Activated CD4-positive, alpha-beta T cell treated with anti-CD3 and anti-CD28 coated beads for 36 hours (primary cell): ENCODE results near the gene MIAT. TPM values are rescaled to one million over a fixed set of nuclear protein-coding genes. Genes with fewer than 3 reads are reported as not detected.
A peak's percentile ranks its signal among the peaks of the same experiment; 100 is the strongest.

Experiments used
- ATAC-seq: fragments of 200-7000 bp; cut with Tn5 transposase; one replicate; pipeline ENCODE4 v1.10.0; 2021; ENCODE audit warnings: mild to moderate bottlenecking, moderate library complexity
- CTCF ChIA-PET: fragments of 350-600 bp; sonication (Branson Sonifier 250); formaldehyde crosslinking; loops from one replicate; lab custom pipeline; 2021; ENCODE audit warnings: antibody characterized with exemption; lab: Charles Lee
- POLR2A ChIA-PET: fragments of 350-600 bp; sonication (Branson Sonifier 250); formaldehyde crosslinking; loops from one replicate; lab custom pipeline; 2021; ENCODE audit warnings: antibody characterized with exemption, inconsistent platforms; lab: Charles Lee
- DNase-seq: peaks from one replicate; pipeline ENCODE4 v3.0.0-alpha.2; 2020
- H3K27ac Mint-ChIP-seq: one replicate; pipeline ENCODE4 v1.8.0; 2021; ENCODE audit warnings: mixed read lengths
- H3K27me3 Mint-ChIP-seq: one replicate; pipeline ENCODE4 v1.8.0; 2021; ENCODE audit warnings: mixed read lengths
- H3K36me3 Mint-ChIP-seq: one replicate; pipeline ENCODE4 v1.8.0; 2021; ENCODE audit warnings: low read depth, mixed read lengths
- H3K4me1 Mint-ChIP-seq: one replicate; pipeline ENCODE4 v1.8.0; 2021; ENCODE audit warnings: mixed read lengths
- H3K4me3 Mint-ChIP-seq: one replicate; pipeline ENCODE4 v1.8.0; 2021; ENCODE audit warnings: mild to moderate bottlenecking, moderate library complexity, mixed read lengths
- H3K9me3 Mint-ChIP-seq: one replicate; pipeline ENCODE4 v1.8.0; 2021; ENCODE audit warnings: low read depth, mixed read lengths
- intact Hi-C, 2 experiments: fragments of 100-400 bp; cut with DNase I in 1 of 2; cut with micrococcal nuclease in 1 of 2; formaldehyde crosslinking; loops; one replicate each; pipeline versions ENCODE4 v1.14.2 to v1.15.1; 2022 to 2024; cut with DNase I, micrococcal nuclease
- total RNA-seq, 2 experiments: library from RNA; stranded (reverse); gene quantifications; one replicate each; pipeline ENCODE4 v1.2.3, GENCODE V29; 2021

MIAT gene
- total RNA-seq, 2 experiments from 2014 or later = 18.5 to 19.7 TPM

- Mint-ChIP-seq H3K27me3 (peaks cover 2% of the 10 kb centered on the region), H3K27ac (no peak overlapping the region), H3K4me1 (no peaks in the 10 kb centered on the region), H3K4me3 (no peak overlapping the region), H3K36me3 (no peaks in the 10 kb centered on the region), H3K9me3 (no peaks in the 10 kb centered on the region)
- ChIA-PET CTCF (interaction anchor here (1.2 kb wide), 1 partner anchor 228 kb away, joined by 3 read pairs; no protein-coding TSS in a partner anchor), POLR2A (no interaction called here)
- no peak for DNase-seq
- intact Hi-C loops = no loop called here
- ATAC-seq = no peak
Observed at GRCh38 chr22:26616650-26617049, 40.7 kb upstream of the MIAT start.

- H3K4me3 Mint-ChIP-seq = no peak within 1 kb of the TSS
- no peak for ATAC-seq
- intact Hi-C loops = no loop called here
- no peak within 1 kb of the TSS for H3K27ac Mint-ChIP-seq
- no peaks in the 10 kb centered on the region for H3K4me1 Mint-ChIP-seq
- DNase-seq = no peak
- CTCF ChIA-PET = interaction anchor here (0.6 to 1.2 kb wide), 2 partner anchors 144 to 228 kb away, joined by 3 read pairs; no protein-coding TSS in a partner anchor
- POLR2A ChIA-PET = no interaction called here
- H3K36me3 Mint-ChIP-seq = no peaks in the 10 kb centered on the region
- no peaks in the 10 kb centered on the region for H3K9me3 Mint-ChIP-seq
- peaks cover 2% of the 10 kb centered on the region for H3K27me3 Mint-ChIP-seq
Observed at GRCh38 chr22:26617271-26618199, 39.9 kb upstream of the MIAT start, which contains the start of gene CRYBB1. TSS of gene CRYBB1 (minus strand) at chr22:26618027. CDS start at chr22:26616319, 1,708 bp downstream.

- no peak for ATAC-seq
- H3K4me3 Mint-ChIP-seq = no peak overlapping the region
- ChIA-PET POLR2A (no interaction called here), CTCF (no interaction called here)
- no peaks in the 10 kb centered on the region for H3K36me3 Mint-ChIP-seq
- no peak for DNase-seq
- no peak overlapping the region for H3K27ac Mint-ChIP-seq
- peaks cover under 1% of the 10 kb centered on the region for H3K27me3 Mint-ChIP-seq
- H3K9me3 Mint-ChIP-seq = no peaks in the 10 kb centered on the region
- no peaks in the 10 kb centered on the region for H3K4me1 Mint-ChIP-seq
- intact Hi-C loops = no loop called here
Observed at GRCh38 chr22:26618455-26618854, 38.9 kb upstream of the MIAT start.

- H3K4me1 Mint-ChIP-seq = no peaks in the 10 kb centered on the region
- CTCF ChIA-PET = interaction anchor here (1.5 kb wide), 1 partner anchor 13 kb away, joined by 4 read pairs; no protein-coding TSS in a partner anchor
- no peak overlapping the region for H3K27ac Mint-ChIP-seq
- H3K4me3 Mint-ChIP-seq = no peak overlapping the region
- no peaks in the 10 kb centered on the region for H3K9me3 Mint-ChIP-seq
- no peaks in the 10 kb centered on the region for H3K27me3 Mint-ChIP-seq
- DNase-seq = no peak
- intact Hi-C loops = no loop called here
- POLR2A ChIA-PET = no interaction called here
- no peaks in the 10 kb centered on the region for H3K36me3 Mint-ChIP-seq
- ATAC-seq = no peak
Observed at GRCh38 chr22:26619510-26619909, 37.9 kb upstream of the MIAT start.

GRCh38 chr22:26620197-26620596, 37.2 kb upstream of the MIAT start:
- H3K4me3 Mint-ChIP-seq = no peak overlapping the region
- H3K36me3 Mint-ChIP-seq = no peaks in the 10 kb centered on the region
- CTCF ChIA-PET = interaction anchor here (1.5 kb wide), 1 partner anchor 14 kb away, joined by 4 read pairs; no protein-coding TSS in a partner anchor
- H3K4me1 Mint-ChIP-seq = no peaks in the 10 kb centered on the region
- DNase-seq (no peak), ATAC-seq (no peak)
- no peaks in the 10 kb centered on the region for H3K9me3 Mint-ChIP-seq
- intact Hi-C loops = no loop called here
- no peaks in the 10 kb centered on the region for H3K27me3 Mint-ChIP-seq
- POLR2A ChIA-PET = no interaction called here
- H3K27ac Mint-ChIP-seq = no peak overlapping the region

GRCh38 chr22:26621663-26622062, 35.7 kb upstream of the MIAT start, which contains the start of gene CRYBA4:
TSS of gene CRYBA4 (plus strand) at chr22:26621963. CDS start at chr22:26622597, 634 bp downstream.
- Mint-ChIP-seq H3K4me3 (no peak within 1 kb of the TSS), H3K9me3 (no peaks in the 10 kb centered on the region), H3K36me3 (no peaks in the 10 kb centered on the region), H3K27me3 (no peaks in the 10 kb centered on the region), H3K4me1 (no peaks in the 10 kb centered on the region), H3K27ac (no peak within 1 kb of the TSS)
- ChIA-PET POLR2A (interaction anchor here (0.7 kb wide), 1 partner anchor 88 kb away, joined by 3 read pairs; no protein-coding TSS in a partner anchor), CTCF (no interaction called here)
- no peak for DNase-seq
- intact Hi-C loops = no loop called here
- ATAC-seq = no peak

- H3K4me3 Mint-ChIP-seq = no peak overlapping the region
- peak overlapping the region; percentile 29 for H3K27ac Mint-ChIP-seq
- no peaks in the 10 kb centered on the region for H3K36me3 Mint-ChIP-seq
Observed at GRCh38 chr22:26623984-26624383, 33.4 kb upstream of the MIAT start.

GRCh38 chr22:26624803-26625202, 32.6 kb upstream of the MIAT start:
- H3K36me3 Mint-ChIP-seq = no peaks in the 10 kb centered on the region
- ChIA-PET POLR2A (no interaction called here), CTCF (interaction anchor here (1.6 kb wide), 1 partner anchor 19 kb away, joined by 8 read pairs; no protein-coding TSS in a partner anchor)
- intact Hi-C loops = no loop called here
- no peak for DNase-seq
- H3K4me3 Mint-ChIP-seq = no peak overlapping the region
- no peaks in the 10 kb centered on the region for H3K9me3 Mint-ChIP-seq
- ATAC-seq = no peak
- no peaks in the 10 kb centered on the region for H3K4me1 Mint-ChIP-seq
- no peaks in the 10 kb centered on the region for H3K27me3 Mint-ChIP-seq
- H3K27ac Mint-ChIP-seq = no peak overlapping the region

More at GRCh38 chr22:26623984-26624383, 33.4 kb upstream of the MIAT start:
- intact Hi-C loops = no loop called here
- ChIA-PET POLR2A (no interaction called here), CTCF (interaction anchor here (0.6 to 1.6 kb wide), 4 partner anchors 18 to 1252 kb away, joined by 3 to 8 read pairs (median 3); no protein-coding TSS in a partner anchor)
- DNase-seq (no peak), ATAC-seq (no peak)
- H3K9me3 Mint-ChIP-seq = no peaks in the 10 kb centered on the region
- H3K4me1 Mint-ChIP-seq = no peaks in the 10 kb centered on the region
- no peaks in the 10 kb centered on the region for H3K27me3 Mint-ChIP-seq

GRCh38 chr22:26629988-26630761, 27.2 kb upstream of the MIAT start:
- DNase-seq (no peak), ATAC-seq (no peak)
- H3K4me3 Mint-ChIP-seq = no peak overlapping the region
- H3K36me3 Mint-ChIP-seq = no peaks in the 10 kb centered on the region
- ChIA-PET CTCF (interaction anchor here (0.5 kb wide), 1 partner anchor 257 kb away, joined by 3 read pairs; no protein-coding TSS in a partner anchor), POLR2A (no interaction called here)
- H3K27me3 Mint-ChIP-seq = no peaks in the 10 kb centered on the region
- H3K9me3 Mint-ChIP-seq = no peaks in the 10 kb centered on the region
- intact Hi-C loops = no loop called here
- H3K4me1 Mint-ChIP-seq = no peaks in the 10 kb centered on the region
- no peak overlapping the region for H3K27ac Mint-ChIP-seq

GRCh38 chr22:26631282-26631681, 26.1 kb upstream of the MIAT start:
- no peak overlapping the region for H3K27ac Mint-ChIP-seq
- ChIA-PET CTCF (interaction anchor here (0.7 kb wide), 1 partner anchor 1316 kb away, joined by 4 read pairs; no protein-coding TSS in a partner anchor), POLR2A (no interaction called here)

More at GRCh38 chr22:26631282-26631681, 26.1 kb upstream of the MIAT start:
- no peak overlapping the region for H3K4me3 Mint-ChIP-seq
- no peak for ATAC-seq
- no peaks in the 10 kb centered on the region for H3K9me3 Mint-ChIP-seq
- intact Hi-C loops = no loop called here
- H3K27me3 Mint-ChIP-seq = no peaks in the 10 kb centered on the region
- no peaks in the 10 kb centered on the region for H3K4me1 Mint-ChIP-seq
- no peaks in the 10 kb centered on the region for H3K36me3 Mint-ChIP-seq
- DNase-seq = no peak
